Activated CD4-positive, CD25-positive, alpha-beta regulatory T cell treated with anti-CD3 and anti-CD28 coated beads, Interleukin-2, amount 50 U/mL, for 24 hours (primary cell): Measurements from ENCODE around the gene ANXA1.

Experiments used
- ATAC-seq, 2 donors: fragments of 150-1000 bp; cut with Tn5 transposase; one replicate each; pipeline ENCODE4 v1.10.0; 2021; ENCODE audit warnings: mild to moderate bottlenecking in 1 of 2, moderate library complexity in 1 of 2

Gene ANXA1

DNA sequence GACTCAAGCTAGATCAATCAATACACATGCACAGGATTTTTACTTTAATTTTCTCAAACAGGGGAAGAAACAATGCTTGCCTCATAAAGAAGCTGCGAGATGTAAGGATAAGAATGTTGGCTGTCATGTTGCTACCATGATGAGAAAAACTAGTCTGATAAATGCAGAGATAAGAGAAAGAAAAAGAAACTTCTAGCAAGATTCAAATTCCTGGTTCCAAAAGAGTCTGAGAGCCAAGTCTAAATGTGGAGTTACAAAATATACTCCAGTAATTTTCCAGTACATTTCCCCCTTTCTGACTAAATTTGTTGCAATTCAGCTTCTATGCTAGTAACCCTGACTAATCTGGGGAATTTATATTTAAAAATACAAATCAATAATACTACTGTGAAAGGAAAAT, 10.4 kb upstream of the ANXA1 start:
- no peak for ATAC-seq

DNA sequence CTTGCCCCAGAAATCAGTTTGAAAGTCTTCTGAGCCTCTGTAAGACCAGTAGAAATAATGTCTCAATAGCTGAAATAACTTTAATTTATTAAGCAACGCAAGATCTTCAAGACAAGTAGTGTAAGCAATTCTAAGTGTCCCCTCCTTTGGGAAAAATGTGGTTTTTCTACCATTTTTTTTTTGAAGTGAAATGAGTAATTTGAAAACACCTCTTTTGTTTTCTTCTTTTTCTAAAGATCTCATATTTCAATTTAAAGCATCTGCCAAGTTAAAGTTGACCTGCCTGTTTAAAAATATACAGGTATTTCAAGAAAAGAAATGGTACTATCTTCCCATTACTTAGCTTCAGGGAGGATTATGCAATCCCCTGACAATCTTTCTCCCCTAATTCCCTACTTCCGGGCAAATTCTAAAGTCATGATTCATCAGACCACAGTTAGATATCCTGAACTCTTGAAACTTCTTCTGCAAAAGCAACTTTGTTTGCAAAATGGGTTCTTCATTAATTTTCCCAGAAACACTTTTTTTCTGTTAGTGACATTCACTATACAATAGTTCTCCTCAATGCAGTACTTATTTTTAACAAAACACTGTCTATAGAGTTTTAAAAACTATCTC, 7.8 kb upstream of the ANXA1 start:
- no peak for ATAC-seq

- no peak for ATAC-seq
These were observed 5.4 kb upstream of the ANXA1 start for GRCh38 chr9:73146111-73146815.

- no peak for ATAC-seq
These were observed 3.2 kb upstream of the ANXA1 start for GRCh38 chr9:73148447-73148937.

- ATAC-seq: peak; percentile 81 to 84
These were observed 2.1 kb upstream of the ANXA1 start for GRCh38 chr9:73149371-73150067.

- no peak for ATAC-seq
These were observed 829 bp downstream of the ANXA1 start for GRCh38 chr9:73152543-73152844.

DNA sequence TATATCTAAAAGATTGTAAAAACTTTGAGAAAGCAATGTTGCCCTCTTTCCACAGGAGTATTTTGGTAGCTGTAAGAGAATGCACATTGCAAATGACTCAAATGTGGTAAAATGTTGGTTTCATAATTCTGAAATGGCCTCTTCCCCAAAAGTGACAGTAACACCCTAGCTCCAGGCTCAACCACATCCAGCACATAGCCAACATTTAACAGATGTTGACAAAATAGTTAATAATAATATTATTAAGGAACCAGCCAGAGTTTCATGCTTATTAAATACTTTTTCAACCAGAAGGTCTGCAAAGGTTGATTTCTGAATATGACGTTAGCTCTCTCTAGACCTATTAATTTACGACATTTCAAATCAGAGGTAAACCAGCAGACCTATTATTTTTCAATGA, 1.3 kb downstream of the ANXA1 start:
- peak; percentile 51 to 62 for ATAC-seq

DNA sequence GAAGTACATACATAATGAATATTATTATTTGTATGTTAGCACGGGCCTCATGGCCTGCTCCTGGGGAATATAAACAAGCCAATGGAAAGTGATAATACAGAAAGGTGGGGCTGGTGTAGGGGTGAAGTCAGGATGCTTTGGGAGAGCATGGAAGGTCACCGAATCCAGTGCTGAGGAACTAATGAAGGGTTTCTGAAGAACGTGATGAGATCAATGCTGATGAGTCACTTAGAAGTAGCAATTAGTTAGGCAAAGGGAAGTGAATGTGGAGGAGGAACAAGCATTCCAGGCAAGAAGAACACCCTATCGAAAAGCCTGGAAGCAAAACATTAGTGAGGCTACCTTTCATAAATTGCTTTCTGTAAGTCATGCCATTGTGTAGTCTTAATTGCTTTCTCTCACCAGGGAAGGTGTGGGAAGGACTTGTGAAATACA, 2.1 kb downstream of the ANXA1 start:
- no peak for ATAC-seq

DNA sequence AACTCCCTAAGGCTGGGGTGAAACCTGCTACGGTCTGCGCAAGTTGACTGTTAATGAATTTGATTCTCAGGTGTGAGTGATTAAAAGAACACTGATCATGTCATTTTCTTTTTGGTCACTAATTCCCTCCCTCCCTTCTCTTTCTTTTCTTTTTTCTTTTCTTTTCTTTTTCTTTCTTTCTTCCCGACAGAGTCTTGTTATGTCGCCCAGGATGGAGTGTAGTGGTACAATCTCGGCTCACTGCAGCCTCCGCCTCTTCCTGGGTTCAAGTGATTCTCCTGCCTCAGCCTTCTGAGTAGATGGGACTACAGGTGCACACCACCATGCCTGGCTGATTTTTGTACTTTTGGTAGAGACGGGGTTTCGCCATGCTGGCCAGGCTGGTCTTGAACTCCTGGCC, 2.6 kb downstream of the ANXA1 start:
- ATAC-seq: no peak

DNA sequence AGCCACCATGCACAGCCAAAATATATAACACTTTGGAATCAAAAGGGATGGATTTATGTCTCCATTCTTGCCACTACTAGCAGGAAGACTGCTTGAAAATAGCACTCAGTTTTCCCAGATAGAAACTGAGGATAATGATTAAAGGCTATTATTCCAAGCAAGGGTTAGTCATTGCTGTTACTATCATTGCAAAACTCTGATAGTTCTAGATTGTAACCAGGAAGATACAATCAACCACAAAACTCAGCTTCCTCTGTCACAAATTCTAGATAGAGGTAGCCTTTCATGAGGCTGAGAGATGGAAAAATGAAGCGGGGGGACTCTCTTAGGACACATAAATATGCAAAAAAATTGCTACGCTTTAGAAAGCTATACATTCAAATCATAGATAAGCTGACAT, 3.1 kb downstream of the ANXA1 start:
- ATAC-seq: peak; percentile 31 to 57

GRCh38 chr9:73155377-73155776, 3.7 kb downstream of the ANXA1 start:
- ATAC-seq: no peak

- ATAC-seq: no peak
These were observed 4.6 kb downstream of the ANXA1 start for GRCh38 chr9:73155968-73156864.

- ATAC-seq: no peak
These were observed 5.2 kb downstream of the ANXA1 start for GRCh38 chr9:73156865-73157187.

DNA sequence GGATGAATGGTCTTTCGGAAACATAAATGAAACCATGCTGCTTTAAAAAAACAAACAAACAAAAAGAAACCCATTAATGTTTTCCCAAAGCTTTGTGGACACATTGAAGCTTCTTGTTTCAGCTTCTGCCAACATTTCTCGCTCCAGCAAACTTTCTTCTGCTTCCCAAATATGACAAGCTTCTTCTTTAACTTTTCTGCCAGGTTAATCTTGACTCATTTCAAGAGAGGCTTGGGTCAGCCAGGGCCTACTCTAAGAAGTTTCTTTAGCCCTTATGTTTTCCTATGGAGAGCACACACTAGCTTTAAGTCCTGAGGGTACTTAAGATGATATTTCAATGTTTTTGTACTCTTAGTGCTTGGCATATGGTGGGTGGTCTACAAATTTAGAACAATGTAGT, 6.1 kb downstream of the ANXA1 start:
- no peak for ATAC-seq

DNA sequence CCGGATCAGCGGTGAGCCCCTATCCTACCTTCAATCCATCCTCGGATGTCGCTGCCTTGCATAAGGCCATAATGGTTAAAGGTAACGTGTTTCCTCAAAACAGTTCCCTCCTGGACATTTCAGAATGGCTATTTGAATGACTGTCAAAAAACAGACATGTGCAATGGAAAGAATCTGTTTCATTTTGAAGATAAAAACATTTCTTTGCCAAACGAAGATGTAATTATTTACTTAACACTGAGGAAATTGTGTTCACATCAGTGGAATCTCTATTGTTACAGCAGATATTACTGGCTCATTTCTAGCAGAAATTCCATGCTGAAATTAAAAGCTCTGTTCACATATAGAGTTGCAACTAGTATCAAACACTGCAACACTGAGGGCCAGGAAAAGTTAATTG, 7.1 kb downstream of the ANXA1 start:
- ATAC-seq: no peak

DNA sequence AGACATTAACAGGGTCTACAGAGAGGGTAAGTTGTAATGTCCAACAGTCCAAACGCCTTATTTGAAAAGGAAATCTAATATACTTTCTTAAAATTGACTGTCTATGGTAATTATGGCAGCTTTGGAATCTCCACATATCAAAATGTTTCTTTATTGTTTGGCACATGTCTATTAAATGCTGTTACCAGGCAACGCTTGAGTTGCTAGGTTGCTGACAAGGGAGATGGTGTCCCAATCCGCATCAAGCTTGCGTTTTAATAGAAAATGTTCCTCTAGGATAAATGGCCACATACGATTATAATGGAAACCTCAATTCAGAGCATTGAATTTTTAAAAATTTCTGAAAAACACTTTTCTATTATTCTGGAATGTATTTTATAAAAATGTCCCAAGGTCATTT, 9.2 kb downstream of the ANXA1 start:
- ATAC-seq: no peak

GRCh38 chr9:73162987-73163768, 11.5 kb downstream of the ANXA1 start:
- ATAC-seq: no peak

DNA sequence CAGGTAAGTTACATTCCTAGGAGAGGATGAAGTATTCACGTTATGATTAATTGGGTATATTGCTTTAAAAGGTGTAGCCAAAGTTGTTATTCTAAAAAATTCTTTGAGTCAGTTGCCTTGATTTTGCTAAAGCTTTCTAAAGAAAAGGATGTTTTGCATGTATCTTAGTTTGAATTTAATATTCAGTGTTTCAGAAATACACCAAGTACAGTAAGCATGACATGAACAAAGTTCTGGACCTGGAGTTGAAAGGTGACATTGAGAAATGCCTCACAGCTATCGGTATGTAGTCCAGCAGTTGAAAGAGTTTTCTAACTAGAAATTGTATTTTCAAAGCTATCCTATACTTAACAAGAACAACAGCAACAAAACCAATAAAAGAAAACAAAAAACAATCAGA, 14.2 kb downstream of the ANXA1 start:
- no peak for ATAC-seq

- ATAC-seq: no peak
These were observed 14.8 kb downstream of the ANXA1 start for GRCh38 chr9:73166468-73166867.

DNA sequence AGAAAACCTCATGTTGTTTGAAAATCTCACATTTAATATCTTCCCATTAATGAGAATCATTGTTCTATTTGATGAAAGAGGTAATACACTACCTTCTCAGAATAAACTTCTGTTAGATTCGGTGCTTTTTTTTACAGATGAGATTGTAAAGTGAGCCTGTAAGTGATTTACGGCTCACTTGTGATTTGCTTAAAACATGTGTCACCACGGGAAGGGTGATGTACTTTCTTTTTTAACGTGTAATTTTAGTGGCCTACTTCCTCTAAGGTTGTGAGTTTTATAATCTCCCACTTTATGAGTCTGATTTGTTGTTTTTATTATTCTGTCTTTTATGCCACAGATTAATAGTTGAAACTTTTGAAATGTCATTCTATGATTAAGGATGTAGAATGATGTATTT, 15.9 kb downstream of the ANXA1 start:
- no peak for ATAC-seq

DNA sequence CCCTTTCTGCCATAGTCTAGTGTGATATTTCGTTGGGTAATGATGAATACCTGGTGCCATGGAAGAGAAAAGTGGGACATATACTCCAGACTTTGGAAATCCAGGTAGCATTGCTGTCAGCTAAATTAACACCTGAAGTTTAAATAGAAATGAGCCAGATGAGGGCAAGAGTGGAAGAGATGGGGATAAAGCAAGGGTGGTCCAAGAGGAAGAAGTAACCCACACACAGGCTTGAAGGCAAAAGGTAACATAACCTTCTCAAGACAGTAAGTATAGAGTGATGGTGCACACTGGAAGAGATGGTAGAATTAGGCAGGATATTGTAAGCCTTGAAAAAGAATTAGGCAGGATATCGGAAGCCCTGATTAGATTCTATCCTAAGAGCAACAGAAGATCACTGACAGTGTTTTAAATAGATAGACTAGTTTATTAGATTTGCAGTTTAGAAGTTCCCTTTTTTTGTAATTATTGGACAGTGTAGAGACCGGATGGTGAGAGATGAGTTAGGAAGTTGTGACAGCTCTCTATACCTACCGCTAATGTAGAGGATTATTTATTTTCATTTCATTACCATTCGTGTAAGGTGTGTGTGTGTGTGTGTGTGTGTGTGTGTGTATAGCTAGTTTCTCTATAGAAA, 16.8 kb downstream of the ANXA1 start:
- ATAC-seq: no peak
